A673 (cell line): ENCODE results near the gene TMEM198. TPM values are rescaled to one million over a fixed set of nuclear protein-coding genes. Genes with fewer than 3 reads are reported as not detected.

Source experiments
- BruUV-seq: library from RNA; stranded (reverse); fragments of 400-500 nt; replicated peaks from 2 replicates; lab custom pipeline; 2021; lab: Mats Ljungman, UMichigan
- CTCF ChIA-PET: fragments of 300-600 bp; sonication (Branson Sonifier 250); formaldehyde crosslinking; loops from one replicate; lab custom pipeline; 2022; ENCODE audit warnings: antibody characterized with exemption; lab: Charles Lee
- POLR2A ChIA-PET: fragments of 300-600 bp; sonication (Branson Sonifier 250); formaldehyde crosslinking; loops from one replicate; lab custom pipeline; 2022; ENCODE audit warnings: antibody characterized with exemption; ENCODE audit not compliant: low non-redundant PET; lab: Charles Lee
- DNase-seq: peaks from one replicate; pipeline ENCODE4 v3.0.0-alpha.2; 2015; ENCODE audit warnings: low spot score
- H3K27ac ChIP-seq: fragments of 200-600 bp; sonication (generic); 2 replicates; pipeline ENCODE4 v1.5.1; 2016; ENCODE audit warnings: mixed run types, low read depth, mild to moderate bottlenecking, mixed read lengths, antibody characterized with exemption, low read length; ENCODE audit not compliant: poor library complexity, severe bottlenecking
- H3K27me3 ChIP-seq: fragments of 200-600 bp; sonication (generic); replicated peaks from 2 replicates; pipeline ENCODE4 v1.6.1; 2017; ENCODE audit warnings: mixed run types, low read depth, mild to moderate bottlenecking, mixed read lengths, antibody characterized with exemption, low read length; ENCODE audit not compliant: insufficient read depth, poor library complexity
- H3K36me3 ChIP-seq: fragments of 200-600 bp; sonication (generic); 2 replicates; pipeline ENCODE4 v1.6.1; 2016; ENCODE audit warnings: mixed run types, mild to moderate bottlenecking, mixed read lengths, antibody characterized with exemption, low read length; ENCODE audit not compliant: insufficient read depth, poor library complexity, severe bottlenecking
- H3K4me1 ChIP-seq: fragments of 200-600 bp; sonication (generic); 2 replicates; pipeline ENCODE4 v1.6.1; 2017; ENCODE audit warnings: mixed run types, mild to moderate bottlenecking, mixed read lengths, antibody characterized with exemption, low read length; ENCODE audit not compliant: insufficient read depth, poor library complexity, severe bottlenecking
- H3K4me3 ChIP-seq: fragments of 200-600 bp; sonication (generic); 2 replicates; pipeline ENCODE4 v1.5.1; 2016; ENCODE audit warnings: low read depth, mixed run types, mild to moderate bottlenecking, mixed read lengths, low read length; ENCODE audit not compliant: poor library complexity, severe bottlenecking
- H3K9me3 ChIP-seq: fragments of 200-600 bp; sonication (generic); 2 replicates; pipeline ENCODE4 v1.6.1; 2016; ENCODE audit warnings: mixed run types, low read depth, mild to moderate bottlenecking, mixed read lengths, antibody characterized with exemption, low read length; ENCODE audit not compliant: poor library complexity, severe bottlenecking
- EZH2 ChIP-seq: fragments of 200-600 bp; sonication (generic); IDR thresholded peaks from 2 replicates; pipeline ENCODE4 v1.6.1; 2017; ENCODE audit warnings: borderline replicate concordance, low read depth, mild to moderate bottlenecking, mixed read lengths, antibody characterized with exemption, low read length; ENCODE audit not compliant: poor library complexity, severe bottlenecking
- intact Hi-C: fragments of 100-400 bp; cut with micrococcal nuclease; formaldehyde crosslinking; loops from one replicate; pipeline ENCODE4 v1.10.0; 2022; ENCODE audit not compliant: unreplicated experiment
- total RNA-seq: library from RNA; stranded (reverse); gene quantifications from 2 replicates; pipeline ENCODE4 v1.2.3, GENCODE V29; 2021
- TF ChIP-seq, protein P1 (sequence below): fragments of 300-800, 200-600 bp; sonication (generic); conservative IDR thresholded peaks from 2 replicates; pipeline ENCODE4 v1.5.1; 2017; ENCODE audit warnings: low read depth, mild to moderate bottlenecking, antibody characterized with exemption, low read length, moderate library complexity, mixed read lengths

TMEM198 gene
- total RNA-seq, 1 experiment from 2014 or later: 4.6 TPM

DNA sequence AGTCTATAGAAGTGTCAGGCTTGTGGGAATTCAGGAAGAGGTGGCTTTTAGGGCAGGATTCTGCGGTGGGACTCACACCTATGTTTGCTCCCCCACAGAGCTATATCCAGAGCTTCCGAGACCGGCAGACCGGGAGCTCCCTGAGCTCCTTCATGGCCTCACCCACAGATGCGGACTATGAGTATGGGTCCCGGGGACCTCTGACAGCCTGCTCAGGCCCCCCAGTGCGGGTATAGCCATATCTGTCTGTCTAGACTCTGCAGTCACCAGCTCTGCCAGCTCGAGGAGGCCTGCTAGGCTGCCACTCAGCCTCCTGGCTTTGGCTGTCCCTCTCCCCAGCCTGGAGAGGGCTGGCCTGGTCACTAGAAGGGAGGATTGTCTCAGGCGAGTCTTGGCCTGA lies 5.8 kb downstream of the TMEM198 start:
- POLR2A ChIA-PET: no interaction called here

DNA sequence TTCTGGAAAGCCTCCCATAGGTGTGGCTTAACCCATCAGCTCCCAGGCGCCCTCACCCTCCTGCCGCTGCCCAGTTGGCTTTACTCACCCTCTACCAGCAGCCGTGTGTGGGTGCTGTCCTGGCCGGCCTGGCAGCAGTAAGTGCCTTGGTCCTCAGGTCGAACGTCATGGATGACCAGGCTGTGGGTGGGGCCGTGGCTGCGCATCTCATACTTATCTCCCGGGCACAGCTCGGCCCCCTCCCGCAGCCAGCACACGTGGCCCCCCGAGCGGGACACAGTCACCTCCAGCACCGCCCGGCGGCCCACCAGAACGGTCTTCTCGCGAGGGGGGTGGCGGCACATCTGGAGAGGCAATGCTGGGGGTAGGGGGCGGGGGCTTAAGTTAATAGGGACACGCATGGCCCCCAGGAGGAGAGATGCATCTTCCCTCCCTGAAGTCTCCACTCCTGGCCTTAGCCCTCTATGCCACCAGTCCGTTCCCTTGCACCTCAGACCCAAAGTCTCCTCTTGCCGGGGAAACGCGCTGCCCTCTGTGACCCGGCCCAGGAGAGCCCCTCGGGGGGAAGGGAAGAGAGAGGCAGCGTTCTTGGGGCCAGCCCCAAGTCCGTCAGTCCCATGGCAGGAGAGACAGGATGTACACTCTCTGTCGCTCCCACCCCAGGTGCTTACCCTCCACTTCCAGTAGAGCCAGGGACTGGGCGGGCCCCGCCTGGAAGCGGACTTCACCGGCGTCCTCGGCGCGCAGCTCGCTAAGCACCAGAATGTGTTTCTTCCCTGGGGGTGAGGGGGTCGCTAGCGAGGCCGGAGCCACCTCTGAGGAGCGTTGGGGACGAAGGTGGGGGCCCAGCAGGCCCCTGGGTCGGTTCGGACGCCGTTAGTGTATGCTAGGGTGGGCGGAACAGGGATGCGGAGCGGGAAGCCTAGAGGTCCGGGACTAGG lies 7.9 kb downstream of the TMEM198 start:
- ChIA-PET POLR2A (interaction anchor here (0.5 kb wide), 1 partner anchor 26 kb away, joined by 3 read pairs; no protein-coding TSS in a partner anchor), CTCF (interaction anchor here (0.6 to 1.1 kb wide), 2 partner anchors 9 to 20 kb away, joined by 3 to 6 read pairs; partner anchors contain the start of gene OBSL1)
- BruUV-seq: no TSS peak
- H3K36me3 ChIP-seq: no peaks in the 10 kb centered on the region
- no peaks in the 10 kb centered on the region for H3K9me3 ChIP-seq
- intact Hi-C loops: no loop called here
- no peak overlapping the region for H3K27ac ChIP-seq
- no peak for DNase-seq
- H3K4me3 ChIP-seq: peak overlapping the region; percentile 59
- no peaks in the 10 kb centered on the region for H3K4me1 ChIP-seq
- TF ChIP-seq EZH2: no peak
- TF ChIP-seq, protein P1, sequence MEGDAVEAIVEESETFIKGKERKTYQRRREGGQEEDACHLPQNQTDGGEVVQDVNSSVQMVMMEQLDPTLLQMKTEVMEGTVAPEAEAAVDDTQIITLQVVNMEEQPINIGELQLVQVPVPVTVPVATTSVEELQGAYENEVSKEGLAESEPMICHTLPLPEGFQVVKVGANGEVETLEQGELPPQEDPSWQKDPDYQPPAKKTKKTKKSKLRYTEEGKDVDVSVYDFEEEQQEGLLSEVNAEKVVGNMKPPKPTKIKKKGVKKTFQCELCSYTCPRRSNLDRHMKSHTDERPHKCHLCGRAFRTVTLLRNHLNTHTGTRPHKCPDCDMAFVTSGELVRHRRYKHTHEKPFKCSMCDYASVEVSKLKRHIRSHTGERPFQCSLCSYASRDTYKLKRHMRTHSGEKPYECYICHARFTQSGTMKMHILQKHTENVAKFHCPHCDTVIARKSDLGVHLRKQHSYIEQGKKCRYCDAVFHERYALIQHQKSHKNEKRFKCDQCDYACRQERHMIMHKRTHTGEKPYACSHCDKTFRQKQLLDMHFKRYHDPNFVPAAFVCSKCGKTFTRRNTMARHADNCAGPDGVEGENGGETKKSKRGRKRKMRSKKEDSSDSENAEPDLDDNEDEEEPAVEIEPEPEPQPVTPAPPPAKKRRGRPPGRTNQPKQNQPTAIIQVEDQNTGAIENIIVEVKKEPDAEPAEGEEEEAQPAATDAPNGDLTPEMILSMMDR: no peak
- H3K27me3 ChIP-seq: no peaks in the 10 kb centered on the region

More for the DNA sequence above, 5.8 kb downstream of the TMEM198 start:
- Histone ChIP-seq H3K4me1 (peaks cover 2% of the 10 kb centered on the region), H3K27ac (no peak overlapping the region), H3K4me3 (no peak overlapping the region), H3K9me3 (no peaks in the 10 kb centered on the region), H3K36me3 (no peaks in the 10 kb centered on the region), H3K27me3 (no peaks in the 10 kb centered on the region)
- no TSS peak for BruUV-seq
- CTCF ChIA-PET: no interaction called here
- DNase-seq: no peak
- TF ChIP-seq, protein P1: no peak
- no peak for TF ChIP-seq EZH2
- intact Hi-C loops: no loop called here

DNA sequence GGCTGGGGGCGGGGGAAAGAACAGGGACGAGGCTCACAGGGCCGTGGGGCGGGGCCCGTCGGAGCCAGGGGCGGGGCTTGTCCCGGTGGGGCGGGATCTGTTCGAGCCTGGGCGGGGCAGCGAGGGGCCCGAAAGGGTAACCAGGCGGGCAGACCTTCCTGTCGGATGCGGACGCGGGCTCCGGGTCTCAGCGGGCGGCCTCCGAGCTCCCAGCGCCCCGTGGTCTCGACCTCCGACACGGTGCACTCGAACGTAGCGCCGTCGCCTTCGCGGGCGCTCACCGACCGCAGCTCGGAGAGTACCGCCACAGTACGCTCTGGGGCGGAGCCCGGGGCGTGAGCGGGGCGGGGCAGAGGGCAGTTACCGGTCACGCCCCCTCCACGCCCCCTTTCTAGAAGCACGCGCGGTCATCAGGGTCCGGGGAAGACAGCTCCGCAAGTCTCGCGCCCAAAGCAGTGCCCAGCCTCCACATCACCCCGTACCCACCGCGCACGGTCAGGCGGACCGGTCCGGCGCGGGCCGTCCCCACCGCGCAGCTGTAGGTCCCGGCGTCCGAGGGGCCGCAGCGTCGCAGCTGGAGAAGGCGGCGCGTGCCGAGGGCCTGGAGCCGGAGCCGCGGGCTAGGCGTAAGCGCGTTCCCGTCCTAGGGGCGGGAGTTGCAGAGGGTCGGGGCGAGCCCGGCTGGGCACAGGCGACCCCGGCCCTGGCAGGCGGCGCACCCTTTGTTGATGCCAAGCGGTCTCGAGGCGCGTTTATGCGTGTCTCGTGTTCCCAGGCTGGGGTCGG lies 8.7 kb downstream of the TMEM198 start:
- intact Hi-C loops: no loop called here
- no peaks in the 10 kb centered on the region for H3K36me3 ChIP-seq
- BruUV-seq: no TSS peak
- no peaks in the 10 kb centered on the region for H3K4me1 ChIP-seq
- DNase-seq: peak; percentile 85
- ChIA-PET POLR2A (interaction anchor here (0.5 kb wide), 1 partner anchor 27 kb away, joined by 3 read pairs; no protein-coding TSS in a partner anchor), CTCF (interaction anchor here (1.1 kb wide), 1 partner anchor 19 kb away, joined by 3 read pairs; the partner anchor contains the start of gene OBSL1)
- H3K4me3 ChIP-seq: peak overlapping the region; percentile 59
- no peaks in the 10 kb centered on the region for H3K9me3 ChIP-seq
- TF ChIP-seq, protein P1: no peak
- no peak for TF ChIP-seq EZH2
- H3K27ac ChIP-seq: peak overlapping the region; percentile 25
- no peaks in the 10 kb centered on the region for H3K27me3 ChIP-seq
